ENCODE results near the gene FBXO9. TPM values are rescaled to one million over a fixed set of nuclear protein-coding genes. Genes with fewer than 3 reads are reported as not detected.

The FBXO9 gene
- total RNA-seq, 2 experiments from 2014 or later = 54.1 to 55.6 TPM

- peaks cover 5% of the 10 kb centered on the region for H3K36me3 Mint-ChIP-seq
- ChIA-PET CTCF (no interaction called here), POLR2A (no interaction called here)
- H3K4me3 Mint-ChIP-seq = no peak overlapping the region
- H3K27me3 Mint-ChIP-seq = no peaks in the 10 kb centered on the region
- H3K4me1 Mint-ChIP-seq (ENCODE audit: low read depth) = no peaks in the 10 kb centered on the region
- intact Hi-C loops (cut with micrococcal nuclease) = no loop called here
- no peak overlapping the region for H3K27ac Mint-ChIP-seq
- H3K9me3 Mint-ChIP-seq = no peaks in the 10 kb centered on the region
- no peak for DNase-seq
Observed at GRCh38 chr6:53104916-53105315, 39.7 kb downstream of the FBXO9 start.

GRCh38 chr6:53107091-53107490 is 41.9 kb downstream of the FBXO9 start:
- DNase-seq = no peak
- POLR2A ChIA-PET = no interaction called here
- Mint-ChIP-seq H3K36me3 (no peaks in the 10 kb centered on the region), H3K4me1 (ENCODE audit: low read depth) (no peaks in the 10 kb centered on the region), H3K4me3 (no peak overlapping the region), H3K27me3 (no peaks in the 10 kb centered on the region), H3K9me3 (no peaks in the 10 kb centered on the region), H3K27ac (no peak overlapping the region)
- CTCF ChIA-PET = interaction anchor here (0.6 kb wide), 1 partner anchor 615 kb away, joined by 3 read pairs; no protein-coding TSS in a partner anchor
- intact Hi-C loops (cut with micrococcal nuclease) = no loop called here

DNA sequence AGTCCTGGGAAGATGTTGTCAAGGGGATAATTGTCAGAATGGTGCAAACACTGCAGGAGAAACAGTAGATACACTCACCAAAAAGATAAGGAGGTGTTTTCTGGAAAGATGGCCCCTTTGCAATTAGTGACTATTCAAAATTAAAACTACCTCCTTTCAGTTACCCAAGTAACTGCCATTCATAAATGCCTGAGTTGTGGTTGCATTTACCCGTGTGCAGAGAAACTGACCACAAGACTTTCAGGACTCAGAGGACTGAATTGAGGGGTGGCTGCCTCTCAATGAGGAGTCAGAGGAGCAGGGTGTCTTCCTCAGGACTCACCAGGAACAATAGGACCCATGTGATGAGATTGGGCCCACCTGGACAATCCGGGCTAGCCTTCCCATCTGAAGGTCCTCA is 44.4 kb downstream of the FBXO9 start:
- CTCF ChIA-PET = no interaction called here
- H3K36me3 Mint-ChIP-seq = no peaks in the 10 kb centered on the region
- intact Hi-C loops (cut with micrococcal nuclease) = no loop called here
- no peaks in the 10 kb centered on the region for H3K27me3 Mint-ChIP-seq
- no peak overlapping the region for H3K4me3 Mint-ChIP-seq
- H3K9me3 Mint-ChIP-seq = no peaks in the 10 kb centered on the region
- no peak for DNase-seq
- POLR2A ChIA-PET = no interaction called here
- peaks cover 8% of the 10 kb centered on the region for H3K4me1 Mint-ChIP-seq (ENCODE audit: low read depth)
- no peak overlapping the region for H3K27ac Mint-ChIP-seq

- POLR2A ChIA-PET = no interaction called here
- no peak overlapping the region for H3K27ac Mint-ChIP-seq
- CTCF ChIA-PET = no interaction called here
- H3K4me3 Mint-ChIP-seq = no peak overlapping the region
- no peaks in the 10 kb centered on the region for H3K36me3 Mint-ChIP-seq
- H3K4me1 Mint-ChIP-seq (ENCODE audit: low read depth) = peaks cover 8% of the 10 kb centered on the region
- no peak for DNase-seq
- H3K9me3 Mint-ChIP-seq = peaks cover 8% of the 10 kb centered on the region
- H3K27me3 Mint-ChIP-seq = no peaks in the 10 kb centered on the region
- intact Hi-C loops (cut with micrococcal nuclease) = no loop called here
Observed at GRCh38 chr6:53111865-53112264, 46.7 kb downstream of the FBXO9 start.

- Mint-ChIP-seq H3K9me3 (peaks cover 8% of the 10 kb centered on the region), H3K36me3 (no peaks in the 10 kb centered on the region), H3K4me3 (no peak overlapping the region), H3K4me1 (ENCODE audit: low read depth) (peaks cover 8% of the 10 kb centered on the region), H3K27me3 (no peaks in the 10 kb centered on the region), H3K27ac (no peak overlapping the region)
- intact Hi-C loops (cut with micrococcal nuclease) = no loop called here
- peak; percentile 24 for DNase-seq
- ChIA-PET POLR2A (no interaction called here), CTCF (no interaction called here)
Observed at GRCh38 chr6:53112404-53112803, 47.2 kb downstream of the FBXO9 start.

GRCh38 chr6:53112871-53113270 is 47.7 kb downstream of the FBXO9 start:
- Mint-ChIP-seq H3K36me3 (no peaks in the 10 kb centered on the region), H3K27me3 (no peaks in the 10 kb centered on the region), H3K9me3 (peaks cover 8% of the 10 kb centered on the region), H3K4me3 (no peak overlapping the region), H3K4me1 (ENCODE audit: low read depth) (peaks cover 8% of the 10 kb centered on the region), H3K27ac (no peak overlapping the region)
- no peak for DNase-seq
- intact Hi-C loops (cut with micrococcal nuclease) = no loop called here
- ChIA-PET POLR2A (no interaction called here), CTCF (no interaction called here)

- Mint-ChIP-seq H3K4me3 (no peak overlapping the region), H3K4me1 (ENCODE audit: low read depth) (peaks cover 8% of the 10 kb centered on the region), H3K27ac (no peak overlapping the region), H3K36me3 (no peaks in the 10 kb centered on the region), H3K27me3 (no peaks in the 10 kb centered on the region), H3K9me3 (peaks cover 8% of the 10 kb centered on the region)
- no peak for DNase-seq
- intact Hi-C loops (cut with micrococcal nuclease) = no loop called here
- ChIA-PET POLR2A (no interaction called here), CTCF (no interaction called here)
Observed at GRCh38 chr6:53113742-53114141, 48.5 kb downstream of the FBXO9 start.

DNA sequence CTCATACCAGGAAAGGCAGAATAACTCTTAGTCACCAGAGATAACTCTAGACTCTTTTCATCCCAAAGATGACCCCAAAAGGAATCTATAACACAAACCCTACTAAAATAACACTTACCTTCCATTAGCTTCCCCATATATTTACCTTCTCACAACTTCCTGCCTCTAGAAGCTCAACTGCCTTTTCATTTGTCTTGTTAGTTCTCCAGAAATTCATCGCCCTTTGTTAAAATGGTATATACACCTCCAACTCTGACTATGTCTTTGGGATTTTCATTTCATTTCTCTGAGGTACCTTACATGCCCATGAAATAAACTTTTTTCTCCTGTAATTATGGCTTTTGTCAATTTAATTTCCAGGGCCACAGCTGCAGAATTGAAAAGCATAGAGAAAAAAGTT is 49.9 kb downstream of the FBXO9 start:
- DNase-seq = no peak
- Mint-ChIP-seq H3K27ac (no peak overlapping the region), H3K4me3 (no peak overlapping the region), H3K4me1 (ENCODE audit: low read depth) (peaks cover 8% of the 10 kb centered on the region), H3K9me3 (peaks cover 8% of the 10 kb centered on the region), H3K36me3 (no peaks in the 10 kb centered on the region), H3K27me3 (no peaks in the 10 kb centered on the region)
- POLR2A ChIA-PET = no interaction called here
- intact Hi-C loops (cut with micrococcal nuclease) = no loop called here
- CTCF ChIA-PET = no interaction called here

DNA sequence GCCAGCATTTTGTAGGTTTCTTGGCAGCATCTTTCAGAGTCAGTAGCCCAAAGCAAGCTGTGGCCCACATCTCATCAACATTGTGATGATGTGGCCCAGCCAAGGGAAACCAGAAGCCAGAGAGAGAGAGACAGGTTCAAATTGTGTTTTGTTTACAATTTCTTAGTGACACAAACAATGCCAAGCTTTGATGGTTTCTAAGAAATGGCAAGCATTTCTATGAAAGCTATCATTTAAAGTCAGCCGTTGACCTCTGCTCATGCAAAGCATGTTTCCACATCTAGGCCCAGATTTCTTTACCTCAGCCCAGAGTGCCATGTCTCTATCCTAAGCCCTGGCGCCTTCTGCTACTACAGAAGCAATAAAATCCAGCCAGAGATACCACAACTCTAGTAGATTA is 50.5 kb downstream of the FBXO9 start:
- ChIA-PET CTCF (no interaction called here), POLR2A (no interaction called here)
- H3K36me3 Mint-ChIP-seq = no peaks in the 10 kb centered on the region
- no peak for DNase-seq
- H3K27me3 Mint-ChIP-seq = peaks cover 3% of the 10 kb centered on the region
- peaks cover 8% of the 10 kb centered on the region for H3K9me3 Mint-ChIP-seq
- intact Hi-C loops (cut with micrococcal nuclease) = no loop called here
- peaks cover 8% of the 10 kb centered on the region for H3K4me1 Mint-ChIP-seq (ENCODE audit: low read depth)
- no peak overlapping the region for H3K27ac Mint-ChIP-seq
- H3K4me3 Mint-ChIP-seq = no peak overlapping the region

DNA sequence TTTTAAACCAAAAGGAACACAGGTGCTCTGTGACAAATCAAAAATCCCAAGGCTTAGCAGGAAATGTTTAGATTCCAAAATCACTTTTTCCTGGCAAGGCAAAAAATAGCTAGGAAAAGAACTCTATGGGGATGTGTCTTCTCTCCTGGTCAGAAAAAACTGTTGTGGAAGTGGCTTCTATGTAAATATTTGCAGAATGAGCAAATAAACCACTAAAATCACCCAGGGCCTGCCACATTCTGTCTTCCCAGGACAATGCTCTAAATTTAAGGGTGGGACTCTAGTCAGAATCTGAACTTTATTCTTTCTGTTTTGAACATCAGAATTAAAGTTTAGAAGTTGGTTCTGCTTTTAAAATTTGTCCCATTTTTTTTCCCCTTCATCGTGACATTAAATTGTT is 54.1 kb downstream of the FBXO9 start:
- intact Hi-C loops (cut with micrococcal nuclease) = no loop called here
- no peaks in the 10 kb centered on the region for H3K36me3 Mint-ChIP-seq
- DNase-seq = no peak
- no peak overlapping the region for H3K27ac Mint-ChIP-seq
- POLR2A ChIA-PET = no interaction called here
- CTCF ChIA-PET = no interaction called here
- H3K4me3 Mint-ChIP-seq = no peak overlapping the region
- H3K4me1 Mint-ChIP-seq (ENCODE audit: low read depth) = no peaks in the 10 kb centered on the region
- peaks cover 8% of the 10 kb centered on the region for H3K9me3 Mint-ChIP-seq
- peaks cover 3% of the 10 kb centered on the region for H3K27me3 Mint-ChIP-seq

DNA sequence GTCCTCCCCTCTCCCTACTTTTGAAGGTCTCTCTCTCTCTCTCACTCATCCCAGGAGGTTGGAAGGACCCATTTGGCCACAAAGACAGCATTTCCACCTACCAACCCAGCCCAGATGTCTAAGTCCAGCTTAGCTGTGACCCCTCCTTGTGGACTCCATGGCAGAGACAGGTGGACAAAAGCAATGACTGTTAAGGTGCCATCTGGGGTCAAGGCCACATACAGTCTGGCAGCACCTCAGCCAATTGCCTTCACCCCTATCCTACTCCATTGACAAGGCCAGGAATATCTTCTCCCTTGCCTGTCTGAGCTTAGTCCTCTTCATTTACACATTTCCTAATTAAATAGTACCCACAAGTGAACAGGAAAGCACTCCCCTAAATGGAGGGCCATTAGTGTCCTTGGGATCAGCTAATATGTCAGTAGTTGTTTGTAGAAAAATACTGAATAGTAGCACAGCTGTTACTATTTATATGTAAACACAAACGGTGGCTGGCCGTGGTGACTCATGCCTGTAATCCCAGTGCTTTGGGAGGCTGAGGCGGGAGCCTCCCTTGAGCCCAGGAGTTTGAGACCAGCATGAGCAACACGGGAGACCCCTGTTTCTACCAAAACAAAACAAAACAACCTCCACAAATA is 54.7 kb downstream of the FBXO9 start:
- Mint-ChIP-seq H3K4me3 (no peak overlapping the region), H3K27ac (no peak overlapping the region), H3K36me3 (no peaks in the 10 kb centered on the region), H3K27me3 (peaks cover 3% of the 10 kb centered on the region), H3K9me3 (peaks cover 8% of the 10 kb centered on the region), H3K4me1 (ENCODE audit: low read depth) (no peaks in the 10 kb centered on the region)
- POLR2A ChIA-PET = no interaction called here
- intact Hi-C loops (cut with micrococcal nuclease) = no loop called here
- no peak for DNase-seq
- CTCF ChIA-PET = no interaction called here

DNA sequence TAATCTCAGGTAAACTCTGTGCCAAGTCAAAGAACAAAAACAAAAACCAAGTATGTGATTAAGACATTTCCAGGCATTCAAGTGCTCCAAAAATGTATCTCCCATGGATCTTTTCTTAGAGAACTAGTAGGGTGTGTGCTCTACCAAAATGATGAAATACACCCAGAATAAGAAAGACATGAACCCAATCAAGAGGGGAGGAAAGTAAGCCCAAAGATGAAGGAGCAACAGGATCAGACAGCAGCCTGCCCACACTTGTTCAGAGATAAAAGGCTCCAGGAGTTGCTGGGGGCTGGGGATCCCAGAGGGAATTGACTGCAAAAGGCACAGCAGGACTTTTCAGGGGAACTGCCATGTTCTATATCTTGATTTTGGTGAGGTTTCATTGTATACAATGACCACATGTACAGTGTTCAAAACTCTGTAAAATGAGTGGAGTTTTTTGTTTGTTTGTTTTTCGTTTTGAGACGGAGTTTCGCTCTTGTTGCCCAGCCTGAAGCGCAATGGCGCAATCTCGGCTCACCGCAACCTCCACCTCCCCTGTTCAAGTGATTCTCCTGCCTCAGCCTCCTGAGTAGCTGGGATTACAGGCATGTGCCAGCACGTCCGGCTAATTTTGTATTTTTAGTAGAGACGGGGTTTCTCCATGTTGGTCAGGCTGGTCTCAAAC is 59.1 kb downstream of the FBXO9 start:
- Mint-ChIP-seq H3K4me3 (no peak overlapping the region), H3K27me3 (peaks cover 14% of the 10 kb centered on the region), H3K9me3 (no peaks in the 10 kb centered on the region), H3K36me3 (no peaks in the 10 kb centered on the region), H3K27ac (no peak overlapping the region), H3K4me1 (ENCODE audit: low read depth) (no peaks in the 10 kb centered on the region)
- ChIA-PET CTCF (no interaction called here), POLR2A (no interaction called here)
- intact Hi-C loops (cut with micrococcal nuclease) = no loop called here
- no peak for DNase-seq

GRCh38 chr6:53125276-53125675 is 60.1 kb downstream of the FBXO9 start:
- no peak for DNase-seq
- Mint-ChIP-seq H3K27me3 (peaks cover 14% of the 10 kb centered on the region), H3K4me1 (ENCODE audit: low read depth) (no peaks in the 10 kb centered on the region), H3K27ac (no peak overlapping the region), H3K4me3 (no peak overlapping the region), H3K9me3 (no peaks in the 10 kb centered on the region), H3K36me3 (no peaks in the 10 kb centered on the region)
- CTCF ChIA-PET = no interaction called here
- POLR2A ChIA-PET = no interaction called here
- intact Hi-C loops (cut with micrococcal nuclease) = no loop called here
